ENCODE results near the gene DRGX. TPM values are rescaled to one million over a fixed set of nuclear protein-coding genes. Genes with fewer than 3 reads are reported as not detected.

Gene DRGX
- total and polyA plus RNA-seq, 2 donors (not counting 3 experiments of a cell fraction or from before 2014, with no cell fraction given) = not detected

DNA sequence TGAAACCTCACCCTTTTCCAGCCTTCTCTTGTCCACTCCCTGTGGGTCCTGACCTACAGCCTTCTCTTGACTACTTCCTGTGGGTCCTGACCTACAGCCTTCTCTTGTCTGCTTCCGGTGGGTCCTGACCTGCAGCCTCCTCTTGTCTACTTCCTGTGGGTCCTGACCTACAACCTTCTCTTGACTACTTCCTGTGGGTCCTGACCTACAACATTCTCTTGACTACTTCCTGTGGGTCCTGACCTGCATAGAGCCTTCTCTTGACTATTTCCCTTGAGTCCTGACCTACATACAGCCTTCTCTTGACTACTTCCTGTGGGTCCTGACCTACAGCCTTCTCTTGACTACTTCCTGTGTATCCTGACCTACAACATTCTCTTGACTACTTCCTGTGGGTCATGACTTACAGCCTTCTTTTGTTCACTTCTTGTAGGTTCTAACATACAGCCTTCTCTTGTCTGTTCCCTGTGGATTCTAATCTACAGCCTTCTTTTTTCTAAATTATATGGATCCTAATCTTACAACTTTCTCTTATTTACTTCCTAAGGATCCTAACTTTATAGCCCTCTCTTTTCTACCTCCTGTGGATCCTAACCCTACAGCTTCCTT, 60.4 kb downstream of the DRGX start:
- H2AFZ ChIP-seq (ENCODE audit: low read depth, low read length) = no peak overlapping the region
- H4K20me1 ChIP-seq (replicated peaks; ENCODE audit: control insufficient read depth, extremely low read depth, insufficient read depth, low read length) = no peaks in the 10 kb centered on the region
- H3K9me1 ChIP-seq (replicated peaks; ENCODE audit: control insufficient read depth, extremely low read depth, insufficient read depth, low read length) = no peaks in the 10 kb centered on the region
- no peak overlapping the region for H3K9ac ChIP-seq (replicated peaks; ENCODE audit: extremely low read depth, insufficient read depth, low read length)
- H3K27ac ChIP-seq (ENCODE audit: insufficient read depth, low read depth, low read length) = no peak overlapping the region
- no TSS peak for BruUV-seq (replicated peaks)
- H3K4me2 ChIP-seq (ENCODE audit: insufficient read depth, low read length) = no peak overlapping the region
- no peaks in the 10 kb centered on the region for H3K9me3 ChIP-seq (replicated peaks; ENCODE audit: control insufficient read depth, insufficient read depth, low read length)
- no peaks in the 10 kb centered on the region for H3K36me3 ChIP-seq (ENCODE audit: control insufficient read depth in 2 of 2, extremely low read depth in 1 of 2, insufficient read depth in 2 of 2, low read length in 2 of 2)
- no peaks in the 10 kb centered on the region for H3K79me2 ChIP-seq (ENCODE audit: control insufficient read depth, insufficient read depth, low read length)
- FAIRE-seq (no peak), DNase-seq (ENCODE audit: low read depth, low spot score) (no peak)
- no peaks in the 10 kb centered on the region for H3K4me1 ChIP-seq (ENCODE audit: control insufficient read depth, extremely low read depth, insufficient read depth, low read length)
- dilution Hi-C loops (cut with MboI; ENCODE audit: extremely low pct_ligation_motif_present, low sequenced_read_pairs) = no loop called here
- TF ChIP-seq, protein P1, sequence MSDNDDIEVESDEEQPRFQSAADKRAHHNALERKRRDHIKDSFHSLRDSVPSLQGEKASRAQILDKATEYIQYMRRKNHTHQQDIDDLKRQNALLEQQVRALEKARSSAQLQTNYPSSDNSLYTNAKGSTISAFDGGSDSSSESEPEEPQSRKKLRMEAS (IDR thresholded peaks at IDR 0.05; ENCODE audit: insufficient read depth, insufficient read length) = no peak
- TF ChIP-seq, protein P2, sequence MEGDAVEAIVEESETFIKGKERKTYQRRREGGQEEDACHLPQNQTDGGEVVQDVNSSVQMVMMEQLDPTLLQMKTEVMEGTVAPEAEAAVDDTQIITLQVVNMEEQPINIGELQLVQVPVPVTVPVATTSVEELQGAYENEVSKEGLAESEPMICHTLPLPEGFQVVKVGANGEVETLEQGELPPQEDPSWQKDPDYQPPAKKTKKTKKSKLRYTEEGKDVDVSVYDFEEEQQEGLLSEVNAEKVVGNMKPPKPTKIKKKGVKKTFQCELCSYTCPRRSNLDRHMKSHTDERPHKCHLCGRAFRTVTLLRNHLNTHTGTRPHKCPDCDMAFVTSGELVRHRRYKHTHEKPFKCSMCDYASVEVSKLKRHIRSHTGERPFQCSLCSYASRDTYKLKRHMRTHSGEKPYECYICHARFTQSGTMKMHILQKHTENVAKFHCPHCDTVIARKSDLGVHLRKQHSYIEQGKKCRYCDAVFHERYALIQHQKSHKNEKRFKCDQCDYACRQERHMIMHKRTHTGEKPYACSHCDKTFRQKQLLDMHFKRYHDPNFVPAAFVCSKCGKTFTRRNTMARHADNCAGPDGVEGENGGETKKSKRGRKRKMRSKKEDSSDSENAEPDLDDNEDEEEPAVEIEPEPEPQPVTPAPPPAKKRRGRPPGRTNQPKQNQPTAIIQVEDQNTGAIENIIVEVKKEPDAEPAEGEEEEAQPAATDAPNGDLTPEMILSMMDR (IDR thresholded peaks at IDR 0.05; ENCODE audit: extremely low read depth in 1 of 2, insufficient read depth in 1 of 2, low read depth in 1 of 2, low read length in 2 of 2) = no peak
- TF ChIP-seq EZH2 (IDR thresholded peaks at IDR 0.05; ENCODE audit: borderline replicate concordance, low read depth, low read length, severe bottlenecking) (no peak), POLR2A (IDR thresholded peaks at IDR 0.05; ENCODE audit: low read depth, low read length) (no peak), GATA2 (IDR thresholded peaks at IDR 0.05; ENCODE audit: insufficient read depth, insufficient read length, low read depth, low read length) (no peak), FOS (IDR thresholded peaks at IDR 0.05; ENCODE audit: borderline replicate concordance, insufficient read depth, low read length) (no peak), MYC (IDR thresholded peaks at IDR 0.05; ENCODE audit: low read depth, low read length) (no peak), JUN (IDR thresholded peaks at IDR 0.05; ENCODE audit: borderline replicate concordance, insufficient read depth, insufficient read length, low read depth) (no peak), POLR2AphosphoS5 (IDR thresholded peaks at IDR 0.05; ENCODE audit: insufficient read depth, low read depth, low read length) (no peak)
- H3K27me3 ChIP-seq (ENCODE audit: control insufficient read depth in 2 of 2, insufficient read depth in 2 of 2, low read length in 2 of 2) = no peaks in the 10 kb centered on the region
- ChIA-PET POLR2A (no interaction called here), CTCF (no interaction called here)
- no peak overlapping the region for H3K4me3 ChIP-seq (replicated peaks in 1 of 3; ENCODE audit: insufficient read depth in 1 of 3, low read depth in 1 of 3, low read length in 3 of 3)
- intact Hi-C loops (cut with micrococcal nuclease) = no loop called here

Measured in endothelial cell of umbilical vein (primary cell).